Left lung (tissue), 10 donors: ENCODE measurements around the gene LMF1. TPM values are rescaled to one million over a fixed set of nuclear protein-coding genes. Genes with fewer than 3 reads are reported as not detected.

Source experiments
- ATAC-seq: fragments of 200-7000 bp; cut with Tn5 transposase; one replicate; pipeline ENCODE4 v1.9.1; 2020; ENCODE audit warnings: moderate library complexity
- DNase-seq, 4 donors: peaks; one replicate each; pipeline ENCODE4 v3.0.0-alpha.2; 2013 to 2020
- H3K27ac ChIP-seq, 2 donors: fragments of 200-600 bp; sonication (generic) in 1 of 2; one replicate each; pipeline versions ENCODE4 v1.5.0 to v1.8.0; 2020 to 2021
- H3K27me3 ChIP-seq, 2 donors: fragments of 200-600 bp; sonication (generic) in 1 of 2; one replicate each; pipeline versions ENCODE4 v1.5.0 to v1.8.0; 2020 to 2021
- H3K36me3 ChIP-seq, 2 donors: fragments of 200-600 bp; sonication (generic) in 1 of 2; one replicate each; pipeline versions ENCODE4 v1.5.0 to v1.8.0; 2020 to 2021
- H3K4me1 ChIP-seq, 2 donors: fragments of 200-600 bp; one replicate each; pipeline ENCODE4 v1.8.0; 2021
- H3K4me3 ChIP-seq, 2 donors: fragments of 200-600 bp; sonication (generic) in 1 of 2; one replicate each; pipeline versions ENCODE4 v1.5.0 to v1.8.0; 2020 to 2021; ENCODE audit warnings: mild to moderate bottlenecking in 1 of 2
- H3K9me3 ChIP-seq, 2 donors: fragments of 200-600 bp; sonication (generic) in 1 of 2; one replicate each; pipeline versions ENCODE4 v1.5.0 to v1.8.0; 2020 to 2021
- intact Hi-C, 2 donors: fragments of 100-400 bp; cut with DNase I; formaldehyde crosslinking; loops; one replicate each; pipeline versions ENCODE4 v1.11.2 to v1.14.2; 2022
- polyA plus RNA-seq, 6 donors: library from polyadenylated mRNA; unstranded; fragments of 120-200 nt; gene quantifications; one replicate each; pipeline ENCODE4 v1.2.1, GENCODE V29; 2013; ENCODE audit not compliant: insufficient read length in 6 of 6
- total RNA-seq, 2 donors: library from RNA; stranded (reverse); fragmentation: NEBNext Ultra II Directional; extraction: Animal tissue kit (Norgen Biotek cat#: 25700); gene quantifications; one replicate each; pipeline ENCODE4 v1.2.1, GENCODE V29; 2021
- TF ChIP-seq, protein P1 (sequence below), 2 donors: fragments of 200-600 bp; sonication (generic) in 1 of 2; IDR thresholded peaks; one replicate each; pipeline versions ENCODE4 v1.5.0 to v1.8.0; 2021; ENCODE audit warnings: antibody characterized with exemption in 2 of 2
- donor health status: DM: no; HTN: yes; CAD: no.
- donor health status: DM: no; HTN: no; CAD: no.

The LMF1 gene
- total and polyA plus RNA-seq, 8 donors, result 15.5 to 23.1 (median 20.4) TPM

DNA sequence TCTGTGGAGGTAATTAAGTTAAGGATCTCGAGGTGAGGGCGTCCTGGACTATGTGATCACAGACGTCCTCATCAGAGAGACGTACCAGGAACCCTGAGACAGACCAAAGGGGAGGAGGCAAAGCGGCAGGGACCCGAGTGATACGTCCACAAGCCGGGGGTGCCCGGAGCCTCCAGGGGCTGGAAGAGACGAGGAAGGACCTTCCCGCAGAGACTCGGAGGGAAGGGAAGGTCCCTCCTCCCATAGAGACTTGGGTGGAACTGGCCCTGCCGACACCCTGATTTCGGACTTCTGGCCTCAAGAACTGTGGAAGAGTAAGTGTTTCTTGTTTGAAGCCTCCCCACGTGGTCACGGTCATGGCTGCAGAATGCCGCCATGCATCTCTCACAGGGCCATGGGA, 30.8 kb downstream of the LMF1 start:
- Histone ChIP-seq H3K9me3 (peaks cover 3 to 22% of the 10 kb centered on the region in 2 donors), H3K4me3 (no peak overlapping the region), H3K4me1 (no peaks in the 10 kb centered on the region), H3K36me3 (peaks cover 0 to 32% of the 10 kb centered on the region in 2 donors), H3K27me3 (no peaks in the 10 kb centered on the region), H3K27ac (no peak overlapping the region)
- intact Hi-C loops, result no loop called here
- ATAC-seq, result no peak
- TF ChIP-seq, protein P1, sequence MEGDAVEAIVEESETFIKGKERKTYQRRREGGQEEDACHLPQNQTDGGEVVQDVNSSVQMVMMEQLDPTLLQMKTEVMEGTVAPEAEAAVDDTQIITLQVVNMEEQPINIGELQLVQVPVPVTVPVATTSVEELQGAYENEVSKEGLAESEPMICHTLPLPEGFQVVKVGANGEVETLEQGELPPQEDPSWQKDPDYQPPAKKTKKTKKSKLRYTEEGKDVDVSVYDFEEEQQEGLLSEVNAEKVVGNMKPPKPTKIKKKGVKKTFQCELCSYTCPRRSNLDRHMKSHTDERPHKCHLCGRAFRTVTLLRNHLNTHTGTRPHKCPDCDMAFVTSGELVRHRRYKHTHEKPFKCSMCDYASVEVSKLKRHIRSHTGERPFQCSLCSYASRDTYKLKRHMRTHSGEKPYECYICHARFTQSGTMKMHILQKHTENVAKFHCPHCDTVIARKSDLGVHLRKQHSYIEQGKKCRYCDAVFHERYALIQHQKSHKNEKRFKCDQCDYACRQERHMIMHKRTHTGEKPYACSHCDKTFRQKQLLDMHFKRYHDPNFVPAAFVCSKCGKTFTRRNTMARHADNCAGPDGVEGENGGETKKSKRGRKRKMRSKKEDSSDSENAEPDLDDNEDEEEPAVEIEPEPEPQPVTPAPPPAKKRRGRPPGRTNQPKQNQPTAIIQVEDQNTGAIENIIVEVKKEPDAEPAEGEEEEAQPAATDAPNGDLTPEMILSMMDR (IDR thresholded peaks at IDR 0.05), result no peak
- DNase-seq, result peak in 1 of 4 donors; percentile 61

DNA sequence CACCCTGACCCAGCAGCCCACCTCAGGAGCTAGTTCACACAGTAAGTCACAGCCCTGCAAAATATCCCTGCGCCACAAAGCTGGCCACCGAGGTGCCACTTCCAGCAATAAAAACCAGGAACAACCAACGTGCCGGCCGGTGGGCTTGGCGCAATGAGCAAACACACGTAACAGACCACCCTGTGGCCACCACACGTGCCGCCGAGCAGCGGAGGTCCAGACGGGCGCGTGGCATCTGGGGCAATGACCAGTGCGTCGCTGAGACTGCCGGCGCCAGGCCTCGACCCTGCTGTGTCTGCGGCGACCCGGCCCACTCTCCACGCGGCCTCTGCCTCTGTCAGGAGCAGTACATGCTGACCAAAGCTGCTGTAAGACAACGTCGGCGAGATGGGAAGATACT, 31.5 kb downstream of the LMF1 start:
- no peaks in the 10 kb centered on the region for H3K27me3 ChIP-seq
- TF ChIP-seq, protein P1 (IDR thresholded peaks at IDR 0.05), result no peak
- H3K4me1 ChIP-seq, result no peaks in the 10 kb centered on the region
- H3K36me3 ChIP-seq, result peaks cover 0 to 34% of the 10 kb centered on the region in 2 donors
- no peak overlapping the region for H3K4me3 ChIP-seq
- H3K27ac ChIP-seq, result no peak overlapping the region
- ATAC-seq (no peak), DNase-seq (peak in 1 of 4 donors; percentile 75)
- intact Hi-C loops, result no loop called here
- peaks cover 3 to 22% of the 10 kb centered on the region in 2 donors for H3K9me3 ChIP-seq

DNA sequence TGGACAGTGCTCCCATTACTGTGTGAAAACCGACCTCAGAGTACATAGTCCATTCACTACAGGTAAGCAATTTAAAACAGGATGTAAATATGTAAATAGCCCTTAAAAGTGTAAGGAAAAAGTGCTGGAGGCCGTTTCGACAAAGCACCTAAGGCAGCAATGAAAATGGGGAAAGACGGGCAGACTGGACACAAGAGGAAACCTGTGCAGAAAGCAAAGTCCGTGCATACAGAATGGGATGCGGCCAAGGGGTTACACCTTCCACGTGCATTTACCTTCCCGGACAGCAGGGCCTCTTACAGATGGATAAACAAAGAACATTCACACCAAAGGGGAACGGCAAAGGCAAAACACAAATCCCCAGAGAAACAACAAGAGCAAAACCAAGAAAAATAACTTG, 32.0 kb downstream of the LMF1 start:
- Histone ChIP-seq H3K27ac (no peak overlapping the region), H3K9me3 (peaks cover 3 to 22% of the 10 kb centered on the region in 2 donors), H3K4me1 (no peaks in the 10 kb centered on the region), H3K27me3 (no peaks in the 10 kb centered on the region), H3K36me3 (peaks cover 0 to 37% of the 10 kb centered on the region in 2 donors), H3K4me3 (no peak overlapping the region)
- DNase-seq (no peak), ATAC-seq (no peak)
- TF ChIP-seq, protein P1 (IDR thresholded peaks at IDR 0.05), result no peak
- intact Hi-C loops, result no loop called here

DNA sequence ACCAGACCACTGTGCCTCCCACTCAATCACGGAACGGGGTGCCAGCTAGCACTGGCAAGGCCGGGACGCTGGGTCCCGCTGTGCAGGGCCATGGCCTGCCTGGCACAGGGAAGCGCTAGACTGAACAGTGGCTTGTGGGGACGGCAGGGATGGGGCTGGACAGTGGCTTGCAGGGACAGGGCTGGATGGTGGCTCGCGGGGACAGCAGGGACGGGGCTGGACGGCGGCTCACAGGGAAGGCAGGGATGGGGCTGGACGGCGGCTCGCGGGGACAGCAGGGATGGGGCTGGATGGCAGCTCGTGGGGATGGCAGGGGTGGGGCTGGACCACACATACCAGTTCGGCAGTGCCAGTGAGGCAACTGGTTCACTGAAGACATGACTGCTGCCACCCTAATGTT, 32.6 kb downstream of the LMF1 start:
- no peak overlapping the region for H3K27ac ChIP-seq
- H3K4me1 ChIP-seq, result no peaks in the 10 kb centered on the region
- no peak overlapping the region for H3K4me3 ChIP-seq
- no peak for ATAC-seq
- TF ChIP-seq, protein P1 (IDR thresholded peaks at IDR 0.05), result no peak
- H3K36me3 ChIP-seq, result peaks cover 0 to 43% of the 10 kb centered on the region in 2 donors
- no peaks in the 10 kb centered on the region for H3K27me3 ChIP-seq
- H3K9me3 ChIP-seq, result peaks cover 3 to 22% of the 10 kb centered on the region in 2 donors
- intact Hi-C loops, result no loop called here
- DNase-seq, result peak in 1 of 4 donors; percentile 61

DNA sequence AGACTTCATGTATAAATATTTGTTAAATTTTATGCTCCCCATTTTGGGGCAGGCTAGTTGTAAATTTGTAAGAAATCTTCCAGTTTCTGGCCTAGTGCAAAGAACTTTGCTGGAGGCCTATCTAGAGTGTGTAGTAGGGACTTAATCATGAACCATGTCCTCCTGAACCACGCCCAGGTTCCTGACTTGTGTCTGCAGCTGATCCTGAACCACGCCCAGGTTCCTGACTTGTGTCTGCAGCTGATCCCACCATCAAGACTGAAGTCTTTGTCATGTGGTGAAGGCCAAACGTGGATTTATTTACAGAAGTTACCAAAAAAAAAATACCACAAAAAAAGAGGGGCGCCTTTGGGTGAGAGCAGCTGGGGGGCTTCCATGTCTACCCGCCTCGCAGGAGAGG, 33.1 kb downstream of the LMF1 start:
- intact Hi-C loops, result no loop called here
- no peak overlapping the region for H3K4me3 ChIP-seq
- peaks cover 0 to 47% of the 10 kb centered on the region in 2 donors for H3K36me3 ChIP-seq
- H3K4me1 ChIP-seq, result no peaks in the 10 kb centered on the region
- peaks cover 3 to 20% of the 10 kb centered on the region in 2 donors for H3K9me3 ChIP-seq
- DNase-seq (no peak), ATAC-seq (no peak)
- TF ChIP-seq, protein P1 (IDR thresholded peaks at IDR 0.05), result no peak
- no peak overlapping the region for H3K27ac ChIP-seq
- no peaks in the 10 kb centered on the region for H3K27me3 ChIP-seq
